K562 (cell line): ENCODE data around the gene SGMS1. TPM values are rescaled to one million over a fixed set of nuclear protein-coding genes. Genes with fewer than 3 reads are reported as not detected.

Source experiments
- ATF1 ChIP-seq, 2 experiments: fragments of 450-650 bp in 1 of 2; IDR thresholded peaks; 2 replicates each; pipeline ENCODE4 v1.6.1; 2016; ENCODE audit warnings: missing compliant biosample characterization in 1 of 2, missing genetic modification characterization in 1 of 2
- CREM ChIP-seq: IDR thresholded peaks from 2 replicates; pipeline ENCODE4 v1.6.1; 2014; ENCODE audit warnings: antibody characterized with exemption, low read depth
- IRF2 ChIP-seq: sonication (generic); formaldehyde crosslinking; IDR thresholded peaks from 2 replicates; pipeline ENCODE4 v1.8.1; 2022; ENCODE audit warnings: mild to moderate bottlenecking, missing genetic modification reagents
- KHSRP ChIP-seq: fragments of 450-650 bp; IDR thresholded peaks from 2 replicates; pipeline ENCODE4 v1.6.1; 2017
- KLF1 ChIP-seq: fragments of 450-650 bp; IDR thresholded peaks from 2 replicates; pipeline ENCODE4 v1.6.1; 2016; ENCODE audit warnings: missing genetic modification characterization, missing compliant biosample characterization
- LEF1 ChIP-seq: fragments of 450-650 bp; IDR thresholded peaks from 2 replicates; pipeline ENCODE4 v1.6.1; 2016; ENCODE audit warnings: mild to moderate bottlenecking
- MTA2 ChIP-seq: fragments of 450-650 bp; IDR thresholded peaks from 2 replicates; pipeline ENCODE4 v1.6.1; 2016; ENCODE audit warnings: low read depth
- NFIC ChIP-seq: fragments of 450-650 bp; IDR thresholded peaks from 2 replicates; pipeline ENCODE4 v1.6.1; 2017; ENCODE audit warnings: mild to moderate bottlenecking, inconsistent platforms
- NR2C1 ChIP-seq, 2 experiments: fragments of 450-650 bp; IDR thresholded peaks; 2 replicates each; pipeline ENCODE4 v1.6.1; 2017; ENCODE audit warnings: mild to moderate bottlenecking in 2 of 2, antibody characterized with exemption in 1 of 2, inconsistent platforms in 1 of 2, missing compliant biosample characterization in 1 of 2, missing genetic modification characterization in 1 of 2
- POLR3G ChIP-seq: IDR thresholded peaks from 2 replicates; pipeline ENCODE4 v1.6.1; 2011; ENCODE audit not compliant: insufficient read length, insufficient replicate concordance; ENCODE audit errors: extremely low read depth
- RCOR1 ChIP-seq, 2 experiments: IDR thresholded peaks; 2 replicates each; pipeline ENCODE4 v1.6.1; 2012; ENCODE audit warnings: low read depth in 2 of 2, low read length in 2 of 2, borderline replicate concordance in 1 of 2, improper control_type of control experiment in 1 of 2
- TEAD4 ChIP-seq, 2 experiments: sonication (generic) in 1 of 2; formaldehyde crosslinking in 1 of 2; IDR thresholded peaks; 2 replicates each; pipeline versions ENCODE4 v1.6.1 to v1.8.0; 2012 to 2022; ENCODE audit warnings: borderline replicate concordance in 1 of 2, inconsistent platforms in 1 of 2, low read length in 1 of 2, mild to moderate bottlenecking in 1 of 2, missing genetic modification reagents in 1 of 2
- ZNF121 ChIP-seq: sonication (generic); formaldehyde crosslinking; conservative IDR thresholded peaks from 2 replicates; pipeline ENCODE4 v1.8.0; 2022; ENCODE audit warnings: missing genetic modification reagents
- ZNF311 ChIP-seq: fragments of 250-450 bp; sonication (Bioruptor Pico); IDR thresholded peaks from 2 replicates; pipeline ENCODE4 v1.4.0; 2020; ENCODE audit warnings: mild to moderate bottlenecking, moderate library complexity
- ZNF354B ChIP-seq: fragments of 250-450 bp; sonication (Bioruptor Pico); IDR thresholded peaks from 2 replicates; pipeline ENCODE4 v1.4.0; 2020
- ZNF41 ChIP-seq: fragments of 250-450 bp; sonication (Bioruptor Pico); conservative IDR thresholded peaks from 2 replicates; pipeline ENCODE4 v1.4.0; 2020; ENCODE audit warnings: mild to moderate bottlenecking
- polyA plus RNA-seq, 8 experiments: library from polyadenylated mRNA; depleted of rRNA in 4 of 8; stranded (reverse) in 5 of 8; unstranded in 3 of 8; fragments of >200 nt; fragmentation: Nextera tagmentation in 2 of 8; fragmentation: Illumina TruSeq in 1 of 8; extraction: Ambion mirVana in 2 of 8; extraction: Trizol in 1 of 8; gene quantifications; 2 replicates each; pipeline versions ENCODE4 v1.2.1 to v1.2.3, GENCODE V29; 2011 to 2014; ENCODE audit warnings: inconsistent platforms in 1 of 8, missing spikeins in 1 of 8
- total RNA-seq, 7 experiments: library from RNA; depleted of rRNA in 6 of 7; stranded (reverse); fragments of >200 nt in 6 of 7; fragmentation: Illumina TruSeq in 2 of 7; extraction: Trizol in 2 of 7; gene quantifications; 2 replicates each; pipeline versions ENCODE4 v1.2.1 to v1.2.3, GENCODE V29; 2011 to 2021; ENCODE audit warnings: low replicate concordance in 1 of 7
- TF ChIP-seq, protein P1 (sequence below): sonication (generic); formaldehyde crosslinking; IDR thresholded peaks from 2 replicates; pipeline ENCODE4 v1.8.0; 2022; ENCODE audit warnings: mild to moderate bottlenecking, low read depth, missing genetic modification reagents
- TF ChIP-seq, protein P2 (sequence below), 3 experiments: fragments of 200-800 bp in 1 of 3; fragments of 250-450 bp in 1 of 3; fragments of 450-650 bp in 1 of 3; sonication (Bioruptor Pico) in 1 of 3; sonication (Bioruptor generic) in 1 of 3; formaldehyde crosslinking in 1 of 3; IDR thresholded peaks; 2 replicates each; pipeline versions ENCODE4 v1.6.1 to v1.8.0; 2016 to 2022; ENCODE audit warnings: mild to moderate bottlenecking in 2 of 3, missing genetic modification characterization in 2 of 3, missing compliant biosample characterization in 1 of 3, moderate library complexity in 1 of 3
- TF ChIP-seq, protein P3 (sequence below): fragments of 450-650 bp; formaldehyde crosslinking; IDR thresholded peaks from 2 replicates; pipeline ENCODE4 v1.4.0; 2022; ENCODE audit warnings: missing genetic modification characterization
- TF ChIP-seq, protein P4 (sequence below): sonication (generic); formaldehyde crosslinking; IDR thresholded peaks from 2 replicates; pipeline ENCODE4 v1.8.1; 2022; ENCODE audit warnings: missing genetic modification reagents

Gene SGMS1
- total and polyA plus RNA-seq, 9 of the 15 experiments (the other 6 are each of a cell fraction or from before 2014, with no cell fraction given) = 22.6 to 232 (median 82.2) TPM

DNA sequence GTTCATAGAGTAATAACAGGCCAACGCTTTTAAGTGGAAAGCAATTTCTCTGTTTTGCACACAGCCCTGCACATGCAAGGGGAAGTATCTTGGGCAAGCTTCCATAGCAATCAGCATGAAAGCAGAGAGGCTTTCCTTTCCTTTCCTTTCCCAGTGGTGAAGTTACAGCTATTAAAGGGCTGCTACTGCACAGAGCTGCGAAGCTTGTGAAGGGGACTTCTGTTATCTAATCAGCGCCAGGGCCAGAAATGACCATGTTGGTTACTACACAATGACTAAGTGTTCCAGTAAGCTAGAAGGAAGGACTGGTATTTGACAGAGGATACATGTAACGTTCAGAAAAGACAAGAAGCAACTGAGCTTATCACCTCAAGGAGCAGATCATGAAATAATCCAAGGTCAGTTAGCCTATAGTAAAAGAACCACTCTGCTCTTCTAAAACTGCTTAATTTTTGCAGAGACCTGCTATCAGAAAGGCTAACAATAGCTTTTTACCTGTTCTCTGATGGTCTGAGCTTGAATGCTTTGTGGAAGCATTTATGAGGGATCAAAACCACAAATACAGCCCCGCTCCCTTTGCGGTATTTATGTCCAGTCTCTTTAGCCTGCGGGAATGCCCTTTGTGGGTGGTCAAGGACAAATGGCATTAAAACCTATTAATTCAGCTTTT, 45.9 kb downstream of the SGMS1 start (continued):
- TF ChIP-seq, protein P1, sequence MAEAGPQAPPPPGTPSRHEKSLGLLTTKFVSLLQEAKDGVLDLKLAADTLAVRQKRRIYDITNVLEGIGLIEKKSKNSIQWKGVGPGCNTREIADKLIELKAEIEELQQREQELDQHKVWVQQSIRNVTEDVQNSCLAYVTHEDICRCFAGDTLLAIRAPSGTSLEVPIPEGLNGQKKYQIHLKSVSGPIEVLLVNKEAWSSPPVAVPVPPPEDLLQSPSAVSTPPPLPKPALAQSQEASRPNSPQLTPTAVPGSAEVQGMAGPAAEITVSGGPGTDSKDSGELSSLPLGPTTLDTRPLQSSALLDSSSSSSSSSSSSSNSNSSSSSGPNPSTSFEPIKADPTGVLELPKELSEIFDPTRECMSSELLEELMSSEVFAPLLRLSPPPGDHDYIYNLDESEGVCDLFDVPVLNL (CRISPR knock-in tag) = no peak
- TF ChIP-seq LEF1 (peak; percentile 98), CREM (peak; percentile 82), IRF2 (CRISPR knock-in tag) (no peak), KHSRP (no peak), KLF1 (tag) (no peak), RCOR1 (IDR thresholded peaks at IDR 0.05; ENCODE audit: borderline replicate concordance in 1 of 2, low read depth in 2 of 2, low read length in 2 of 2) (peak; percentile 75 to 96; a peak in 3 of 4 replicates), NR2C1 (IDR thresholded peaks at IDR 0.05) (peak; percentile 41), NR2C1 (tag; IDR thresholded peaks at IDR 0.05) (no peak), NFIC (peak; percentile 81), ATF1 (CRISPR knock-in tag; IDR thresholded peaks at IDR 0.05) (no peak), ATF1 (tag; IDR thresholded peaks at IDR 0.05) (peak; percentile 71), ZNF121 (CRISPR knock-in tag) (no peak), POLR3G (no peak), ZNF41 (no peak), MTA2 (peak; percentile 86), ZNF354B (CRISPR knock-in tag) (peak; percentile 40; the same call in 1 of the 2 replicates), TEAD4 (IDR thresholded peaks at IDR 0.05; ENCODE audit: low read length) (peak; percentile 94), TEAD4 (CRISPR knock-in tag; IDR thresholded peaks at IDR 0.05; ENCODE audit: borderline replicate concordance) (no peak), ZNF311 (CRISPR knock-in tag) (no peak; the same call in 1 of the 2 replicates)
- TF ChIP-seq, protein P2, sequence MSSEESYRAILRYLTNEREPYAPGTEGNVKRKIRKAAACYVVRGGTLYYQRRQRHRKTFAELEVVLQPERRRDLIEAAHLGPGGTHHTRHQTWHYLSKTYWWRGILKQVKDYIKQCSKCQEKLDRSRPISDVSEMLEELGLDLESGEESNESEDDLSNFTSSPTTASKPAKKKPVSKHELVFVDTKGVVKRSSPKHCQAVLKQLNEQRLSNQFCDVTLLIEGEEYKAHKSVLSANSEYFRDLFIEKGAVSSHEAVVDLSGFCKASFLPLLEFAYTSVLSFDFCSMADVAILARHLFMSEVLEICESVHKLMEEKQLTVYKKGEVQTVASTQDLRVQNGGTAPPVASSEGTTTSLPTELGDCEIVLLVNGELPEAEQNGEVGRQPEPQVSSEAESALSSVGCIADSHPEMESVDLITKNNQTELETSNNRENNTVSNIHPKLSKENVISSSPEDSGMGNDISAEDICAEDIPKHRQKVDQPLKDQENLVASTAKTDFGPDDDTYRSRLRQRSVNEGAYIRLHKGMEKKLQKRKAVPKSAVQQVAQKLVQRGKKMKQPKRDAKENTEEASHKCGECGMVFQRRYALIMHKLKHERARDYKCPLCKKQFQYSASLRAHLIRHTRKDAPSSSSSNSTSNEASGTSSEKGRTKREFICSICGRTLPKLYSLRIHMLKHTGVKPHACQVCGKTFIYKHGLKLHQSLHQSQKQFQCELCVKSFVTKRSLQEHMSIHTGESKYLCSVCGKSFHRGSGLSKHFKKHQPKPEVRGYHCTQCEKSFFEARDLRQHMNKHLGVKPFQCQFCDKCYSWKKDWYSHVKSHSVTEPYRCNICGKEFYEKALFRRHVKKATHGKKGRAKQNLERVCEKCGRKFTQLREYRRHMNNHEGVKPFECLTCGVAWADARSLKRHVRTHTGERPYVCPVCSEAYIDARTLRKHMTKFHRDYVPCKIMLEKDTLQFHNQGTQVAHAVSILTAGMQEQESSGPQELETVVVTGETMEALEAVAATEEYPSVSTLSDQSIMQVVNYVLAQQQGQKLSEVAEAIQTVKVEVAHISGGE (CRISPR knock-in tag; IDR thresholded peaks at IDR 0.05) = peak in 1 of 3 experiments; percentile 19; a peak in 1 of 6 replicates
- TF ChIP-seq, protein P3, sequence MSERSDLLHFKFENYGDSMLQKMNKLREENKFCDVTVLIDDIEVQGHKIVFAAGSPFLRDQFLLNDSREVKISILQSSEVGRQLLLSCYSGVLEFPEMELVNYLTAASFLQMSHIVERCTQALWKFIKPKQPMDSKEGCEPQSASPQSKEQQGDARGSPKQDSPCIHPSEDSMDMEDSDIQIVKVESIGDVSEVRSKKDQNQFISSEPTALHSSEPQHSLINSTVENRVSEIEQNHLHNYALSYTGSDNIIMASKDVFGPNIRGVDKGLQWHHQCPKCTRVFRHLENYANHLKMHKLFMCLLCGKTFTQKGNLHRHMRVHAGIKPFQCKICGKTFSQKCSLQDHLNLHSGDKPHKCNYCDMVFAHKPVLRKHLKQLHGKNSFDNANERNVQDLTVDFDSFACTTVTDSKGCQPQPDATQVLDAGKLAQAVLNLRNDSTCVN (CRISPR knock-in tag) = peak; percentile 40; the same call in 1 of the 2 replicates
- TF ChIP-seq, protein P4, sequence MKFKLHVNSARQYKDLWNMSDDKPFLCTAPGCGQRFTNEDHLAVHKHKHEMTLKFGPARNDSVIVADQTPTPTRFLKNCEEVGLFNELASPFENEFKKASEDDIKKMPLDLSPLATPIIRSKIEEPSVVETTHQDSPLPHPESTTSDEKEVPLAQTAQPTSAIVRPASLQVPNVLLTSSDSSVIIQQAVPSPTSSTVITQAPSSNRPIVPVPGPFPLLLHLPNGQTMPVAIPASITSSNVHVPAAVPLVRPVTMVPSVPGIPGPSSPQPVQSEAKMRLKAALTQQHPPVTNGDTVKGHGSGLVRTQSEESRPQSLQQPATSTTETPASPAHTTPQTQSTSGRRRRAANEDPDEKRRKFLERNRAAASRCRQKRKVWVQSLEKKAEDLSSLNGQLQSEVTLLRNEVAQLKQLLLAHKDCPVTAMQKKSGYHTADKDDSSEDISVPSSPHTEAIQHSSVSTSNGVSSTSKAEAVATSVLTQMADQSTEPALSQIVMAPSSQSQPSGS (CRISPR knock-in tag) = no peak
